ENCODE data around the gene SLC5A11.

The SLC5A11 gene

DNA sequence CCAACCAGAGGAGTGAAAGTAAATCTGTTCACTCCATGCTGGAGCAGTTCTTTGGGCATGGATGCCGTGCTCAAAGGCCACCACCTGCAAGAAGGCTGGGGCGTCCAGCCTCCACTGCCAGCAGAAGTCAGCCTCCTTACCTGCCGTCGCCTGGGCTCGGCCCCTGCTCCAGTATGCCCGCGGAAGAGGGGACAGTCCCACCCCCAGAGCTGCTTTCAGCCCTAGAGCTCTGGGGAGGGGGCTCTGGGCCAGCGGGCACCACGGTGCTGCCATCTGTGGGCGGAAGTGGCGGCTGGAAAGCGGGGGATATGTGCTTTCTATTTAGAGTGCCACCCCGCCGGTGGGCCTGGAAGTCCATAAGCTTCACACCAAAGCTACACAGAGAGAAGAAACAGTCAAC is 93.5 kb downstream of the SLC5A11 start:
- H3K9ac ChIP-seq (ENCODE audit: low read length), result no peak overlapping the region
- no peak overlapping the region for H3K14ac ChIP-seq (ENCODE audit: low read length)
- H4K91ac ChIP-seq (ENCODE audit: low read depth, low read length), result no peak overlapping the region
- H2BK120ac ChIP-seq (ENCODE audit: insufficient read depth, low read length, poor library complexity), result no peak overlapping the region
- no peaks in the 10 kb centered on the region for H3K79me1 ChIP-seq (ENCODE audit: low read length)
- H2BK5ac ChIP-seq (ENCODE audit: low read depth, low read length, poor library complexity), result no peak overlapping the region
- no peak overlapping the region for H3K4me3 ChIP-seq (ENCODE audit: low read depth, low read length)
- no CpG with 5 or more reads among the region's 14 CpGs for WGBS (ENCODE audit: extremely low coverage, insufficient coverage, insufficient read length)
- H3K27me3 ChIP-seq (ENCODE audit: insufficient read depth, low read length), result no peaks in the 10 kb centered on the region
- no peak overlapping the region for H4K8ac ChIP-seq (ENCODE audit: low read depth, low read length)
- no peaks in the 10 kb centered on the region for H3K79me2 ChIP-seq (ENCODE audit: control insufficient read depth, insufficient read depth, low read length, poor library complexity)
- peaks cover 0 to 19% of the 10 kb centered on the region in 2 experiments for H3K4me1 ChIP-seq (ENCODE audit: control insufficient read depth in 1 of 2, insufficient read depth in 2 of 2, low read length in 2 of 2)
- no peak overlapping the region for H2AK5ac ChIP-seq (ENCODE audit: low read length)
- no peaks in the 10 kb centered on the region for H3K9me3 ChIP-seq (ENCODE audit: insufficient read depth, low read depth, low read length)
- H3K18ac ChIP-seq (ENCODE audit: low read length), result no peak overlapping the region
- no peak overlapping the region for H3K4ac ChIP-seq (ENCODE audit: low read depth, low read length)
- H3K4me2 ChIP-seq (ENCODE audit: low read length), result no peak overlapping the region
- H2BK12ac ChIP-seq (ENCODE audit: low read length), result no peak overlapping the region
- peaks cover 21 to 46% of the 10 kb centered on the region in 2 experiments for H3K36me3 ChIP-seq (ENCODE audit: control insufficient read depth in 1 of 2, insufficient read depth in 2 of 2, low read length in 2 of 2)
- H3K23ac ChIP-seq (ENCODE audit: low read length), result no peak overlapping the region
- DNase-seq, result no peak
- H3K27ac ChIP-seq (ENCODE audit: low read depth, low read length), result no peak overlapping the region
- no peak overlapping the region for H4K12ac ChIP-seq (ENCODE audit: low read depth, low read length)
- H2AFZ ChIP-seq (ENCODE audit: insufficient read depth, low read length, poor library complexity), result no peak overlapping the region

DNA sequence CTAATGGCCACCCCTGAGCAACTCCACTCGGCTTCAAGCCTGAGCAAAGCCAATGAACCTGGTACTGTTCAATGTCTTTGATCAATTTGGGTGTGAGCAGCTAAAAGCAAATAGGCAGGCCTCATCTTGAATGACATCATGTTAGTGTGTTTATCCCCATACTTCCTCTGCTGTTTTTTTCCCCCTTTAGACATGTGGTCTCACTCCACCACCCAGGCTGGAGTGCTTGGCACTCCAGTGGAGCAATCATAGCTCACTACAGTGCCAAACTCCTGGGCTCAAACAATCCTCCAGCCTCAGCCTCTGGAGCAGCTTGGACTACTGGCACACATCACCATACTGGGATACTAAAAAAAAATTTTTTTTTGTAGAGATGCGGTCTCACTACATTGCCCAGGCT is 94.0 kb downstream of the SLC5A11 start:
- H2BK120ac ChIP-seq (ENCODE audit: insufficient read depth, low read length, poor library complexity), result no peak overlapping the region

DNA sequence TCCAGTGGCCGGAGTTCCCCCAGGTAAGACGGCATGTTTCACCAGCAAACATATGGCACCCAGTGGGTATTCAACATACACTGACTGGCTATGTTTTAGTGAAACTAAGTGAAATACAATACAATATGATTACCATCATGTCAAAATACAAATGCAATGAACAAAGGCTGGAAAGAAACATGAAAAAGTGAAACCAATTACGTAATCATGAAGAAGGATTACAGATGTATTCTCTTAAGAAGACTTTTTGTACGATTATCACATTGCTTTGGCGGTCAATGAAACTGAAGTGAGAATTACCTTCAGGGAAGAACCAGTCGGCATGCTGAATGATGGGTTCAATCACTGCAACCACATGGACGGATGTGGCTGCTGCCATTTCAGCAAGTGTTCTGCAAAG is 97.7 kb downstream of the SLC5A11 start:
- no peak for DNase-seq
- H3K18ac ChIP-seq (ENCODE audit: low read length), result no peak overlapping the region
- H3K9me3 ChIP-seq (ENCODE audit: insufficient read depth, low read depth, low read length), result no peaks in the 10 kb centered on the region
- no peak overlapping the region for H3K9ac ChIP-seq (ENCODE audit: low read length)
- H2BK5ac ChIP-seq (ENCODE audit: low read depth, low read length, poor library complexity), result no peak overlapping the region
- peaks cover 2 to 14% of the 10 kb centered on the region in 2 experiments for H3K4me1 ChIP-seq (ENCODE audit: control insufficient read depth in 1 of 2, insufficient read depth in 2 of 2, low read length in 2 of 2)
- no peaks in the 10 kb centered on the region for H3K79me2 ChIP-seq (ENCODE audit: control insufficient read depth, insufficient read depth, low read length, poor library complexity)
- H3K4ac ChIP-seq (ENCODE audit: low read depth, low read length), result no peak overlapping the region
- no peak overlapping the region for H2BK12ac ChIP-seq (ENCODE audit: low read length)
- no peak overlapping the region for H2AFZ ChIP-seq (ENCODE audit: insufficient read depth, low read length, poor library complexity)
- no peak overlapping the region for H2BK120ac ChIP-seq (ENCODE audit: insufficient read depth, low read length, poor library complexity)
- no peak overlapping the region for H4K8ac ChIP-seq (ENCODE audit: low read depth, low read length)
- no peak overlapping the region for H3K14ac ChIP-seq (ENCODE audit: low read length)
- H3K4me3 ChIP-seq (ENCODE audit: low read depth, low read length), result no peak overlapping the region
- no peaks in the 10 kb centered on the region for H3K79me1 ChIP-seq (ENCODE audit: low read length)
- no peak overlapping the region for H3K27ac ChIP-seq (ENCODE audit: low read depth, low read length)
- H3K36me3 ChIP-seq (ENCODE audit: control insufficient read depth in 1 of 2, insufficient read depth in 2 of 2, low read length in 2 of 2), result peaks cover 16 to 40% of the 10 kb centered on the region in 2 experiments
- H3K27me3 ChIP-seq (ENCODE audit: insufficient read depth, low read length), result no peaks in the 10 kb centered on the region
- no CpG with 5 or more reads among the region's 7 CpGs for WGBS (ENCODE audit: extremely low coverage, insufficient coverage, insufficient read length)
- no peak overlapping the region for H2AK5ac ChIP-seq (ENCODE audit: low read length)
- H4K91ac ChIP-seq (ENCODE audit: low read depth, low read length), result no peak overlapping the region
- no peak overlapping the region for H3K4me2 ChIP-seq (ENCODE audit: low read length)
- no peak overlapping the region for H3K23ac ChIP-seq (ENCODE audit: low read length)
- no peak overlapping the region for H4K12ac ChIP-seq (ENCODE audit: low read depth, low read length)

More for the DNA sequence above, 94.0 kb downstream of the SLC5A11 start:
- Histone ChIP-seq H3K36me3 (ENCODE audit: control insufficient read depth in 1 of 2, insufficient read depth in 2 of 2, low read length in 2 of 2) (peaks cover 19 to 41% of the 10 kb centered on the region in 2 experiments), H3K27me3 (ENCODE audit: insufficient read depth, low read length) (no peaks in the 10 kb centered on the region), H2AK5ac (ENCODE audit: low read length) (no peak overlapping the region), H3K4me3 (ENCODE audit: low read depth, low read length) (no peak overlapping the region), H3K9me3 (ENCODE audit: insufficient read depth, low read depth, low read length) (no peaks in the 10 kb centered on the region), H3K79me1 (ENCODE audit: low read length) (no peaks in the 10 kb centered on the region), H2BK5ac (ENCODE audit: low read depth, low read length, poor library complexity) (no peak overlapping the region), H4K12ac (ENCODE audit: low read depth, low read length) (no peak overlapping the region), H3K27ac (ENCODE audit: low read depth, low read length) (no peak overlapping the region), H3K4me1 (ENCODE audit: control insufficient read depth in 1 of 2, insufficient read depth in 2 of 2, low read length in 2 of 2) (peaks cover 0 to 19% of the 10 kb centered on the region in 2 experiments), H4K8ac (ENCODE audit: low read depth, low read length) (no peak overlapping the region), H3K79me2 (ENCODE audit: control insufficient read depth, insufficient read depth, low read length, poor library complexity) (no peaks in the 10 kb centered on the region), H3K18ac (ENCODE audit: low read length) (no peak overlapping the region), H2AFZ (ENCODE audit: insufficient read depth, low read length, poor library complexity) (no peak overlapping the region), H3K23ac (ENCODE audit: low read length) (no peak overlapping the region), H3K14ac (ENCODE audit: low read length) (no peak overlapping the region), H3K4ac (ENCODE audit: low read depth, low read length) (no peak overlapping the region), H3K9ac (ENCODE audit: low read length) (no peak overlapping the region), H4K91ac (ENCODE audit: low read depth, low read length) (no peak overlapping the region), H3K4me2 (ENCODE audit: low read length) (no peak overlapping the region), H2BK12ac (ENCODE audit: low read length) (no peak overlapping the region)
- DNase-seq, result no peak
- WGBS (ENCODE audit: extremely low coverage, insufficient coverage, insufficient read length), result no CpG with 5 or more reads among the region's 2 CpGs

DNA sequence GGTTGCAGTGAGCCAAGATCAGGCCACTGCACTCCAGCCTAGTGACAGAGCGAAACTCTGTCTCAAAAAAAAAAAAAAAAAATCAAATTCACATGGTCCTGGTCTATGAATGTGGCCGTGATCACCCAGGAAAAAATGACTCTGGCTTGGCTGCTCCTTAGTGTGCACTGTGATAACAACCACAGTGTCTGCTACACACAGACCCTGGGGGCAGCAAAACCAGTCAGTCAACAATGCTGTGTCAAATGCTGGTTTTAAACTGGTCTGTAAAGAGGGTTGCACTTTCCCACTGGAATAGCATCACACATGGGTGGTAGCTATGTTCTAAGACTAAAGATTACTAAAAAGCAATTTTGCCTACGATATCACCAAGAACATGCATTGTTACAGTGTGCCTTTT is 98.4 kb downstream of the SLC5A11 start:
- no peak overlapping the region for H2BK12ac ChIP-seq (ENCODE audit: low read length)
- no peak overlapping the region for H2BK120ac ChIP-seq (ENCODE audit: insufficient read depth, low read length, poor library complexity)
- H2BK5ac ChIP-seq (ENCODE audit: low read depth, low read length, poor library complexity), result no peak overlapping the region
- no peak overlapping the region for H2AFZ ChIP-seq (ENCODE audit: insufficient read depth, low read length, poor library complexity)
- no CpG with 5 or more reads among the region's 3 CpGs for WGBS (ENCODE audit: extremely low coverage, insufficient coverage, insufficient read length)
- H3K9ac ChIP-seq (ENCODE audit: low read length), result no peak overlapping the region
- DNase-seq, result peak; percentile 98
- H3K14ac ChIP-seq (ENCODE audit: low read length), result no peak overlapping the region
- H4K8ac ChIP-seq (ENCODE audit: low read depth, low read length), result no peak overlapping the region
- no peaks in the 10 kb centered on the region for H3K27me3 ChIP-seq (ENCODE audit: insufficient read depth, low read length)
- H4K12ac ChIP-seq (ENCODE audit: low read depth, low read length), result no peak overlapping the region
- H3K4me3 ChIP-seq (ENCODE audit: low read depth, low read length), result no peak overlapping the region
- H3K79me1 ChIP-seq (ENCODE audit: low read length), result no peaks in the 10 kb centered on the region
- no peaks in the 10 kb centered on the region for H3K79me2 ChIP-seq (ENCODE audit: control insufficient read depth, insufficient read depth, low read length, poor library complexity)
- peaks cover 2 to 14% of the 10 kb centered on the region in 2 experiments for H3K4me1 ChIP-seq (ENCODE audit: control insufficient read depth in 1 of 2, insufficient read depth in 2 of 2, low read length in 2 of 2)
- H4K91ac ChIP-seq (ENCODE audit: low read depth, low read length), result no peak overlapping the region
- no peak overlapping the region for H3K4me2 ChIP-seq (ENCODE audit: low read length)
- H3K9me3 ChIP-seq (ENCODE audit: insufficient read depth, low read depth, low read length), result no peaks in the 10 kb centered on the region
- H3K36me3 ChIP-seq (ENCODE audit: control insufficient read depth in 1 of 2, insufficient read depth in 2 of 2, low read length in 2 of 2), result peaks cover 14 to 34% of the 10 kb centered on the region in 2 experiments
- no peak overlapping the region for H2AK5ac ChIP-seq (ENCODE audit: low read length)
- peak overlapping the region; percentile 50 for H3K27ac ChIP-seq (ENCODE audit: low read depth, low read length)
- H3K18ac ChIP-seq (ENCODE audit: low read length), result no peak overlapping the region
- H3K23ac ChIP-seq (ENCODE audit: low read length), result no peak overlapping the region
- no peak overlapping the region for H3K4ac ChIP-seq (ENCODE audit: low read depth, low read length)
